ENCODE measurements around the gene MATN1.

GRCh38 chr1:30680429-30680828 is 43.0 kb downstream of the MATN1 start:
- TF ChIP-seq CTCF (IDR thresholded peaks at IDR 0.05) (no peak), POLR2A (IDR thresholded peaks at IDR 0.05) (no peak), EP300 (IDR thresholded peaks at IDR 0.05) (no peak), POLR2AphosphoS5 (IDR thresholded peaks at IDR 0.05) (no peak)
